Kidney (tissue), 14 donors: Measurements from ENCODE around the gene PARP2. TPM values are rescaled to one million over a fixed set of nuclear protein-coding genes. Genes with fewer than 3 reads are reported as not detected.

Source experiments
- DNase-seq, 5 donors: peaks; one replicate each; pipeline ENCODE4 v3.0.0-alpha.2; 2013 to 2020
- FAIRE-seq: peaks from 2 replicates; lab custom pipeline; 2012; peaks lifted over from hg19 to GRCh38; lab: Jason Lieb, UNC
- H3K27ac ChIP-seq, 2 donors: one replicate each; pipeline ENCODE4 v1.7.0; 2013; ENCODE audit warnings: low read depth in 2 of 2, low read length in 2 of 2, inconsistent platforms in 1 of 2
- H3K27me3 ChIP-seq: one replicate; pipeline ENCODE4 v1.7.1; 2013; ENCODE audit warnings: low read length, inconsistent platforms; ENCODE audit not compliant: control insufficient read depth, insufficient read depth
- H3K36me3 ChIP-seq, 3 donors: one replicate each; pipeline versions ENCODE4 v1.7.0 to v1.7.1; 2013; ENCODE audit warnings: low read length in 3 of 3, control low read depth in 1 of 3, inconsistent platforms in 1 of 3; ENCODE audit not compliant: insufficient read depth in 3 of 3, control insufficient read depth in 2 of 3
- H3K4me1 ChIP-seq, 3 donors: one replicate each; pipeline versions ENCODE4 v1.7.0 to v1.7.1; 2013; ENCODE audit warnings: low read length in 3 of 3, inconsistent platforms in 1 of 3, low read depth in 1 of 3; ENCODE audit not compliant: control insufficient read depth in 2 of 3, insufficient read depth in 2 of 3
- H3K4me3 ChIP-seq, 3 donors: one replicate each; pipeline versions ENCODE4 v1.7.0 to v1.8.1; 2013; ENCODE audit warnings: low read length in 3 of 3, control low read depth in 1 of 3, inconsistent platforms in 1 of 3
- H3K9ac ChIP-seq, 3 donors: one replicate each; pipeline versions ENCODE4 v1.7.0 to v1.7.1; 2013; ENCODE audit warnings: low read length in 3 of 3, control low read depth in 1 of 3, inconsistent platforms in 1 of 3
- H3K9me3 ChIP-seq, 3 donors: one replicate each; pipeline versions ENCODE4 v1.7.0 to v1.7.1; 2013; ENCODE audit warnings: low read length in 3 of 3, control low read depth in 1 of 3, inconsistent platforms in 1 of 3; ENCODE audit not compliant: control insufficient read depth in 2 of 3, insufficient read depth in 1 of 3
- CTCF ChIP-seq: IDR thresholded peaks from 3 replicates; pipeline ENCODE4 v1.5.1; 2012; ENCODE audit warnings: mild to moderate bottlenecking, moderate library complexity, borderline replicate concordance; ENCODE audit not compliant: insufficient read depth; ENCODE audit errors: extremely low read depth
- intact Hi-C: fragments of 100-400 bp; cut with DNase I; formaldehyde crosslinking; loops from one replicate; pipeline ENCODE4 v1.11.1; 2022
- polyA plus RNA-seq: library from polyadenylated mRNA; stranded (reverse); fragments of 350-450 nt; fragmentation: Illumina TruSeq; extraction: RNeasy Lipid Tissue Mini Kit (QIAGEN cat#74804); gene quantifications from one replicate; pipeline ENCODE4 v1.2.3, GENCODE V29; 2014; ENCODE audit warnings: low read depth, low replicate concordance; ENCODE audit not compliant: insufficient read depth
- total RNA-seq: library from RNA; stranded (reverse); fragmentation: NEBNext Ultra II Directional; extraction: Animal tissue kit (Norgen Biotek cat#: 25700); gene quantifications from one replicate; pipeline ENCODE4 v1.2.1, GENCODE V29; 2021
- donor health status: control.
- donor health status: control.
- donor health status: control.
- donor health status: control.
- donor health status: control.
- donor health status: DM: yes; HTN: yes; CAD: no.
- donor health status: Normal renal cell carcinoma (clear cell type).

PARP2 gene
- total and polyA plus RNA-seq, 2 donors from 2014 or later, result 14.4 to 18.4 TPM

- FAIRE-seq (no peak), DNase-seq (no peak)
- TF ChIP-seq CTCF, result no peak
- no peak overlapping the region for H3K9ac ChIP-seq
- no peak overlapping the region for H3K27ac ChIP-seq
- H3K27me3 ChIP-seq, result no peaks in the 10 kb centered on the region
- peaks cover 0 to 72% (median 56%) of the 10 kb centered on the region in 3 donors for H3K36me3 ChIP-seq
- intact Hi-C loops, result no loop called here
- H3K4me3 ChIP-seq, result no peak overlapping the region
- no peaks in the 10 kb centered on the region for H3K9me3 ChIP-seq
- no peaks in the 10 kb centered on the region for H3K4me1 ChIP-seq
Measured at GRCh38 chr14:20379743-20380142, 36.3 kb downstream of the PARP2 start.

- no peaks in the 10 kb centered on the region for H3K4me1 ChIP-seq
- FAIRE-seq, result no peak
- H3K27me3 ChIP-seq, result no peaks in the 10 kb centered on the region
- no peak for TF ChIP-seq CTCF
- H3K4me3 ChIP-seq, result no peak overlapping the region
- H3K27ac ChIP-seq, result no peak overlapping the region
- no peaks in the 10 kb centered on the region for H3K9me3 ChIP-seq
- intact Hi-C loops, result no loop called here
- H3K36me3 ChIP-seq, result peaks cover 0 to 74% (median 57%) of the 10 kb centered on the region in 3 donors
- H3K9ac ChIP-seq, result no peak overlapping the region
- DNase-seq, result no peak
Measured at GRCh38 chr14:20380681-20381080, 37.2 kb downstream of the PARP2 start.

- no peak for TF ChIP-seq CTCF
- intact Hi-C loops, result no loop called here
- Histone ChIP-seq H3K36me3 (peaks cover 0 to 75% (median 59%) of the 10 kb centered on the region in 3 donors), H3K9me3 (no peaks in the 10 kb centered on the region), H3K27ac (no peak overlapping the region), H3K27me3 (no peaks in the 10 kb centered on the region), H3K9ac (no peak overlapping the region), H3K4me1 (no peaks in the 10 kb centered on the region), H3K4me3 (no peak overlapping the region)
- FAIRE-seq (no peak), DNase-seq (no peak)
Measured at GRCh38 chr14:20381341-20381740, 37.9 kb downstream of the PARP2 start.

GRCh38 chr14:20382526-20382925 lies 39.1 kb downstream of the PARP2 start:
- no peak for TF ChIP-seq CTCF
- no peaks in the 10 kb centered on the region for H3K27me3 ChIP-seq
- DNase-seq, result no peak
- H3K9me3 ChIP-seq, result no peaks in the 10 kb centered on the region
- intact Hi-C loops, result no loop called here
- H3K4me3 ChIP-seq, result no peak overlapping the region
- no peaks in the 10 kb centered on the region for H3K4me1 ChIP-seq
- H3K9ac ChIP-seq, result no peak overlapping the region
- FAIRE-seq, result no peak
- no peak overlapping the region for H3K27ac ChIP-seq
- peaks cover 0 to 80% (median 60%) of the 10 kb centered on the region in 3 donors for H3K36me3 ChIP-seq
